ENCODE results near the gene ISCU. TPM values are rescaled to one million over a fixed set of nuclear protein-coding genes. Genes with fewer than 3 reads are reported as not detected.

Gene ISCU
- total RNA-seq, 1 donor from 2014 or later = 78.9 TPM

DNA sequence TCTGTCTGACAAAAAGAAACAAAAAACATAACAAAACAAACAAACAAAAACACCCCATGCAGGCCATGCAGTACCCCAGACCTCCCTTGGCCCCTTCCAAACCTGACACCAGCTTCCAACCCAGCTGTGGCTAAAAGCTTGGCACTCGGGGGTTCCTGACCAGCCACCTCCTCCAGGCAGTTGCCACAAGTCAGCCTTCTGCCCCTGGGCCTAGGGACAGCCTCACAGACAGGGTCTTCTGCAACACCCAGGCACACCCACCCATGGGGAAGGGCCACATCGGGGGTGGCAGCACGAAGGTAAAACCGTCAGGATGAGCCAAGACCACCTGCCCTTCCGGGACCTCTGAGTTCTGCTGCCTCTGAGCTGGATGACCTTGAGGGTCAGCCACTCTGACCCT is 46.2 kb downstream of the ISCU start:
- TF ChIP-seq EZH2 (IDR thresholded peaks at IDR 0.05) = no peak
- TF ChIP-seq, protein P1, sequence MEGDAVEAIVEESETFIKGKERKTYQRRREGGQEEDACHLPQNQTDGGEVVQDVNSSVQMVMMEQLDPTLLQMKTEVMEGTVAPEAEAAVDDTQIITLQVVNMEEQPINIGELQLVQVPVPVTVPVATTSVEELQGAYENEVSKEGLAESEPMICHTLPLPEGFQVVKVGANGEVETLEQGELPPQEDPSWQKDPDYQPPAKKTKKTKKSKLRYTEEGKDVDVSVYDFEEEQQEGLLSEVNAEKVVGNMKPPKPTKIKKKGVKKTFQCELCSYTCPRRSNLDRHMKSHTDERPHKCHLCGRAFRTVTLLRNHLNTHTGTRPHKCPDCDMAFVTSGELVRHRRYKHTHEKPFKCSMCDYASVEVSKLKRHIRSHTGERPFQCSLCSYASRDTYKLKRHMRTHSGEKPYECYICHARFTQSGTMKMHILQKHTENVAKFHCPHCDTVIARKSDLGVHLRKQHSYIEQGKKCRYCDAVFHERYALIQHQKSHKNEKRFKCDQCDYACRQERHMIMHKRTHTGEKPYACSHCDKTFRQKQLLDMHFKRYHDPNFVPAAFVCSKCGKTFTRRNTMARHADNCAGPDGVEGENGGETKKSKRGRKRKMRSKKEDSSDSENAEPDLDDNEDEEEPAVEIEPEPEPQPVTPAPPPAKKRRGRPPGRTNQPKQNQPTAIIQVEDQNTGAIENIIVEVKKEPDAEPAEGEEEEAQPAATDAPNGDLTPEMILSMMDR (IDR thresholded peaks at IDR 0.05) = no peak
- Histone ChIP-seq H3K4me1 (no peaks in the 10 kb centered on the region), H2AFZ (replicated peaks) (no peak overlapping the region)

DNA sequence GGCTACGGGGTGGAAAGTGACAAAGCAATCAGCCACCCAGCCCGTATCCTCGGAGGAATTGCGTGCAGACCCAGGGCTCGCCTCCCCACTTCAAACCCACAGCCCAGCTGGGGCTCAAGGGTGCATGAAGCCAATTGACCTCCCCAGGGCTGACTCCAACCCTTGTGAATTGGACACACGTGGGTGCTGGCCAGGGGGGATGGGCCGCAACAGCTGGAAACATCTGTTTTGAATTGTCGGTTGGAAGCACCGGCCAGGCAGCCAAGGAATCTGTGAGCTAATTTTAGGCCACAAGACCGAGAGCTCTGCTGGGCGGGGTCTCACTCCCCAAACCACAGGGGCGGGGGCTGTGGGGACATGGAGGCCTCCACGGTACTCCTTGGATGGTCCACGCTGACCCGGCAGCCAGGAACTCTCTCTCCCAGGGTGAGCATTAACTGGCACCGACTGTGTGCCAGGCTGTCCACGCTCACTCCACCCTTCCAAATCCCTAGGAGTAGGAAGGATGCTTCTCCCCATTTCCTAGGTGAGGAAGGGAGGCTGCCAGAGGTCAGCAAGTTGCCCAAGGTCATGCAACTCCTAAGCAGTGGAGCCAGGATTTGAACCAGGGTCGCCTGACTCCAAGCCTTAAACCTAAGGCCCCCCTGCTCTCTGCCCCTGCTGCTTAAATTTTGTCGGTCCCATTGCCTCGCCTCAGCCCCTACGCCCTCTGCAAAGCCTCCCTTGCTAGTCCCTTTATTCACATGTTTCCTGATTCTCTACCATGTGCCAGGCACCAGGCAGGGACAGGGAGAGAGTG is 47.3 kb downstream of the ISCU start:
- TF ChIP-seq, protein P1 (IDR thresholded peaks at IDR 0.05) = no peak
- no peak for DNase-seq (ENCODE audit: low spot score)
- Histone ChIP-seq H3K4me3 (no peak overlapping the region), H3K9me3 (ENCODE audit: low read depth) (no peaks in the 10 kb centered on the region), H4K20me1 (ENCODE audit: low read depth) (no peaks in the 10 kb centered on the region), H3K36me3 (no peaks in the 10 kb centered on the region), H3K4me1 (no peaks in the 10 kb centered on the region), H3K9ac (no peak overlapping the region), H3K27ac (no peak overlapping the region), H3K27me3 (no peaks in the 10 kb centered on the region), H3F3A (ENCODE audit: low read depth) (peaks cover 12% of the 10 kb centered on the region), H2AFZ (replicated peaks) (no peak overlapping the region), H3K79me2 (ENCODE audit: low read depth) (no peaks in the 10 kb centered on the region), H3K4me2 (no peak overlapping the region)
- Mint-ChIP-seq H3K27me3 (ENCODE audit: insufficient read depth, low read depth) (peaks cover 24% of the 10 kb centered on the region), H3K9me3 (no peaks in the 10 kb centered on the region), H3K36me3 (no peaks in the 10 kb centered on the region), H3K27ac (no peak overlapping the region), H3K4me3 (no peak overlapping the region), H3K4me1 (peaks cover 10% of the 10 kb centered on the region)

More for the DNA sequence above, 46.2 kb downstream of the ISCU start:
- H3K79me2 ChIP-seq (ENCODE audit: low read depth) = no peaks in the 10 kb centered on the region
- no peaks in the 10 kb centered on the region for H4K20me1 ChIP-seq (ENCODE audit: low read depth)
- Mint-ChIP-seq H3K27me3 (ENCODE audit: insufficient read depth, low read depth) (peaks cover 27% of the 10 kb centered on the region), H3K4me3 (no peak overlapping the region), H3K36me3 (no peaks in the 10 kb centered on the region), H3K9me3 (no peaks in the 10 kb centered on the region), H3K4me1 (peaks cover 16% of the 10 kb centered on the region), H3K27ac (no peak overlapping the region)
- no peaks in the 10 kb centered on the region for H3K36me3 ChIP-seq
- H3F3A ChIP-seq (ENCODE audit: low read depth) = peaks cover 20% of the 10 kb centered on the region
- no peaks in the 10 kb centered on the region for H3K9me3 ChIP-seq (ENCODE audit: low read depth)
- H3K27me3 ChIP-seq = no peaks in the 10 kb centered on the region
- H3K4me2 ChIP-seq = no peak overlapping the region
- no peak for DNase-seq (ENCODE audit: low spot score)
- H3K27ac ChIP-seq = no peak overlapping the region
- H3K9ac ChIP-seq = no peak overlapping the region
- H3K4me3 ChIP-seq = no peak overlapping the region

DNA sequence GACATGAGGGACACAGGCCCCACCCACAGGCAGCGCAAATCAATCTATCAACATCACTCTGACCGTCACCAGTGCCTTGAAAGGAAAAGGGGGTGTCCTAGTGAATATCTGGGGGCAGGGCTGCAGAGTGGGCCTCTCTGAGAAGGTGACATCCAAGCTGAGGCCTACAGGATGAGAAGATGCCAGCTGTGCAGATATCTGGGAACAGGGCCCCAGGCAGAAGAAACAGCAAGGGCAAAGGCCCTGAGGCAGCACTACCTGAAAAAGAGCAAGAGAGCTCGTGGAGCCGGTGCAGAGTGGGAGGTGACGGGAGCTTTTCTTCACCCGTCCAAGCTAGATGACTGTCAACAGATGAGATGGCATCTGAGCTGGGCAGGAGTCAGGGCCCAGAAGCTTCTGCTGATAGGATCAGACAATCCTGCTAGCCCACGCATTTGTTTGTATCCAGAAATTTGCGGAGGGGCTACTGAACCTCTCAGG is 48.0 kb downstream of the ISCU start:
- H3K4me3 ChIP-seq = no peak overlapping the region
- H3K36me3 ChIP-seq = no peaks in the 10 kb centered on the region
- H3K9me3 ChIP-seq (ENCODE audit: low read depth) = no peaks in the 10 kb centered on the region
- H3K4me3 Mint-ChIP-seq = no peak overlapping the region
- peaks cover 7% of the 10 kb centered on the region for H3F3A ChIP-seq (ENCODE audit: low read depth)
- no peak for DNase-seq (ENCODE audit: low spot score)
- no peak overlapping the region for H2AFZ ChIP-seq (replicated peaks)
- H3K4me2 ChIP-seq = no peak overlapping the region
- H3K27ac Mint-ChIP-seq = no peak overlapping the region
- H3K79me2 ChIP-seq (ENCODE audit: low read depth) = no peaks in the 10 kb centered on the region
- no peaks in the 10 kb centered on the region for H3K27me3 ChIP-seq
- no peaks in the 10 kb centered on the region for H4K20me1 ChIP-seq (ENCODE audit: low read depth)
- no peak overlapping the region for H3K27ac ChIP-seq
- H3K9me3 Mint-ChIP-seq = no peaks in the 10 kb centered on the region
- no peaks in the 10 kb centered on the region for H3K36me3 Mint-ChIP-seq
- no peak for TF ChIP-seq EZH2 (IDR thresholded peaks at IDR 0.05)
- TF ChIP-seq, protein P1 (IDR thresholded peaks at IDR 0.05) = no peak
- no peak for TF ChIP-seq EZH2phosphoT487 (IDR thresholded peaks at IDR 0.05)
- no peak overlapping the region for H3K9ac ChIP-seq
- no peaks in the 10 kb centered on the region for H3K4me1 ChIP-seq
- peaks cover 24% of the 10 kb centered on the region for H3K27me3 Mint-ChIP-seq (ENCODE audit: insufficient read depth, low read depth)
- H3K4me1 Mint-ChIP-seq = peaks cover 9% of the 10 kb centered on the region

Measured in neural progenitor cell (in vitro differentiated cells).